Amniotic epithelial cell (primary cell): ENCODE data around the gene PRPF38A.

Source experiments
- DNase-seq: peaks from one replicate; pipeline ENCODE4 v3.0.0-alpha.2; 2010; ENCODE audit warnings: low read depth

The PRPF38A gene, protein sequence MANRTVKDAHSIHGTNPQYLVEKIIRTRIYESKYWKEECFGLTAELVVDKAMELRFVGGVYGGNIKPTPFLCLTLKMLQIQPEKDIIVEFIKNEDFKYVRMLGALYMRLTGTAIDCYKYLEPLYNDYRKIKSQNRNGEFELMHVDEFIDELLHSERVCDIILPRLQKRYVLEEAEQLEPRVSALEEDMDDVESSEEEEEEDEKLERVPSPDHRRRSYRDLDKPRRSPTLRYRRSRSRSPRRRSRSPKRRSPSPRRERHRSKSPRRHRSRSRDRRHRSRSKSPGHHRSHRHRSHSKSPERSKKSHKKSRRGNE

GRCh38 chr1:52404116-52404974 lies at the start of gene PRPF38A, which contains the start of gene ORC1:
Gene PRPF38A, plus strand, starts transcription at chr1:52404602. Its CDS starts 148 bp downstream, at chr1:52404750.
Gene ORC1, minus strand, starts transcription at chr1:52404423. Its CDS starts 2,200 bp downstream, at chr1:52402223.
- DNase-seq, result peak; percentile 95

- DNase-seq, result no peak
Observed at GRCh38 chr1:52355436-52355835, 49.0 kb upstream of the PRPF38A start.

DNA sequence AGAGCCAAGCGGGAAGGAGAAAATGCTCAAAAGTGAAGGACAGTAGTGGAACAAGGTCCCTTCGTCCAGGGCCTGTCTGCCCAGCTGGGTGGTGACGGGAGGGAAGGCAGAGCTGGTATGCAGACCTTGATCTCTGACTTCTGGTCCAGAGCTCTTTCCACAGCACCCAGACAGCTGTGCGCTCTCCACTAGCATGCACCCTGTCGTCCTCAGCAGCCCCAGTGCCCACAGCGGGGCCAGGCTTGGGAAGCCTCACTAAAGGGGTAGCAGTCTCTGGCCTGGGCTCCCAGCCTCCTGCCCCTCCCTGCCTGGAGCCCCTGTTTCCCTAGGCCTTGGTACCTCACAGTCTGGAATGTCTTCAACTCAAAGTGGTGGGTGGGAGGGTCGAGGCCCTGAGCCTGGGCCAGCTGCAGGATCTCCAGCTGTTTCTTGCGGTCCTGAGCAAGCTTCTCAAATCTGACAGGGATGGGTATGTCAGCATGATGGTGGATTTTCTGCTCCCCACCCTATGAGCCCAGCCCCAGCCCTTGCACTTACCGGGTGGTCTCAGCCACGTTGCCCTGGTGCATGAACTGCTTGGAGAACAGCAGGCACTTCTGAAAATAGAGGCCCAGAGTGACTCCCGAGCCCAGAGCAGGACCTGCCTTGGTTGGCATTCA lies 48.4 kb upstream of the PRPF38A start:
- no peak for DNase-seq

DNA sequence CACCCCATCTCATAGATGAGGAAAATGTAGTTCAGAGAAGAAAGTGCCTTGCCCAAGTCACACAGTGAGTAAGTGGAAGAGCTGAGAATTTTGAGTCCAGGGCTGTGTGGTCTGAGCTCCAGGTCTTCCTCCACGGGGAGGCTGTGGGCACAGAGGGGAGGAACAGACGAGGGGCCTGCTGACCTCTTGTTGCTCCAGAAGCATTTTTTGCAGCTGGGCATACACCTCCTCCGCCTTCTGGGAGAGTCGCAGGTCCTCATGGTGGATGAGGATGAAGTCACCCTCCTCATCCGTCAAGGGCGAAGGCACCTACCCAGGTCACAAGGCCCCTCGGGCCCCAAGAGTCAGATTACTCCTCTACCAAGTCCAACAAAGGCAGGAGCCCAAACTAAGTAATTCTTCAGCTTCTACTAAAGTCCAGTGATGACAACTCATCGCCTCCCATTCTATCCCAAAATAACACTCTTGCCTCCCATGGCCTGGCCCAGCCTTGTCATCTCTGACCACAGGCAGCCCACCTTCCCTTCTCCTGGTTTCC lies 47.5 kb upstream of the PRPF38A start:
- no peak for DNase-seq

GRCh38 chr1:52357397-52357796 lies 47.0 kb upstream of the PRPF38A start:
- no peak for DNase-seq

- DNase-seq, result no peak
Observed at GRCh38 chr1:52358851-52359497, 45.4 kb upstream of the PRPF38A start.

DNA sequence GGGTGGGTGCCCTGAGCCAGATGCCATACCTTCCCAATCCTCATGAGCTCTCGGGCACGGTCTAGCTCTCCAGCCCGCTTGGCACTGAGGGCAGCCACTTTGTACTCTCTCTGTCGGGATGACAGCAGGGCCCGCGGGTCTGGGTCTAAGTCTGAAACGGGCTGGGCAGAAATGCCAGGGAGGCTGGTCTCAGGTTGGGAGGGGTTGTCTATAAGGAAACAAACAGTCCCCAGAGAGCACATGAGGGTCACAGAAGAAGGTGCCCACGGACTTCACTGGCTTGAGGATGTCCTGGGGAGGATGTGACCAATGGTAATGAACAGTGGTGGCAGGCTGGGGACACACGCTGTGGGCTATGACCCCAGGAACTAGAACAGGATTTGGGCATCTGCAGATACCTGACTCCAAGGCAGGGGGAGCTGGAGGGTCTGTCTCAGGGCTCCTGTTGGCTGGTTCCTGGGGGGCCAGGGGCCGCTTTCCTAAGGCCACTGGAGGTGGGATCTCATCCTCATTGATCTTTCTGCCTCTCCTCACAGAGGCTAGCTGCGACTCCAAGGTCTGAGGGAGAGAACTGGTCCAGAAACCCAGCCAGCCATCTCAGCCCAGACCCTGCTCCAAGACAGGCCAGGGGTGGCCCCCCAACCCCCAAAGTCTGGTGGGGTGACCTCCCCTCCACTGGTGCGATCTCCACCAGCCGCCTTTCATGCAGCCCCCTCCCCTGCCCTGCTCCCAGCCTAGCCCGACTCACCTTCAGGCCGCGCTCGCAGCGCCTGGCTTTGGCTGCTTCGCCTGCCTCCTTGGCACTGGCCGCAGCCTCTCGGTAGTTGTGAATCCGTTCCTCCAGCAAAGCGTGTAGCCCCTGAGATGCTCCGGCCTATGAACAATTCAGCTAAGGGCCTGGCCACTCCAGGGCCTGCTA lies 44.5 kb upstream of the PRPF38A start:
- no peak for DNase-seq

DNA sequence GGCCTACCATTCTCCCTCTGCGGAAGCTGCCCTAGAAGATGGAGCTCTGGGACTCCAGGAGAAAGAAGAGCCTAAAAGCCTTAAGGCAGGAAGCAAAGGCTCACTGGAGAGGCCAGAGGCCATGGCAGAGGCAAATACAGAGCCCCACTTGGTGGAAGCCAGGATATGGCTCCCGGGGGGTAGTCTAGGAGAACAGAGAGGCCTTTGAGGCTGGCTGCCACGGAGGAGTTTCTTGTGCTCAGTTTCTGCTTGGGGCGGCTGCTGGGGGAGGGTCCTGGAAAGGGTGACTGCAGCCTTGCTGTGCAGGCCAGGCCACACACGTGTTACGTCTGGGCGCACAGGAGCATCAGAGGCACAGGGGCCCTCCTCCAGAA lies 43.8 kb upstream of the PRPF38A start:
- DNase-seq, result no peak

DNA sequence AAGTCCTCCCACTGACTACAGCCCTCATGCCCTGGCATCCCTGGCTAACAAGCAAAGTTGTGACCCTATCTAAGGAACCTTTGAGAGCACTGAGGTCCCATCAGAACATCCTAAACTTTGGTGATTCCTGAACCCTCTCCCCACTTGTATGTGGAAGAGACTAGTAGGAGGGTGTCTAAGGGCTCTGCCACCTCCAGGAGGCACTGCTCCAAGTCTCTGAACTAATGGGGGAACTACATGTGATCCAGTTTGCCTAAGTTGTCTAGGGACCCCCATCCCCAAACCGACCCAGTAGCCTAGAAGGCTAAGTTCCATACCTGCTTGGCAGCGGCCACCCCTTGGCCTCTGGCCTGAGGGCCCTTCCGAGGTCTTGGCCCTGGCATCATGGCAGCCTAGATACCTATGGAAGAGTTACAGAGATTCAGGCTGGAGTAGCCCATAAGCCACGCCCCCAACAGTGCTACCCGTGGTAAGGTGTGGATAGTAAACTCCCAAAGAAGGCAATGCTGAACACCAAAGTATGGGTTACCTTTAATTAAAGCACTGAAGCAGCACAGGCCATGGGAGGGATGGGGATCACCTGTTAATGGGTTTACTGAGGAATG lies 40.1 kb upstream of the PRPF38A start:
- no peak for DNase-seq

GRCh38 chr1:52365071-52365745 lies 39.2 kb upstream of the PRPF38A start:
- peak; percentile 68 for DNase-seq

DNA sequence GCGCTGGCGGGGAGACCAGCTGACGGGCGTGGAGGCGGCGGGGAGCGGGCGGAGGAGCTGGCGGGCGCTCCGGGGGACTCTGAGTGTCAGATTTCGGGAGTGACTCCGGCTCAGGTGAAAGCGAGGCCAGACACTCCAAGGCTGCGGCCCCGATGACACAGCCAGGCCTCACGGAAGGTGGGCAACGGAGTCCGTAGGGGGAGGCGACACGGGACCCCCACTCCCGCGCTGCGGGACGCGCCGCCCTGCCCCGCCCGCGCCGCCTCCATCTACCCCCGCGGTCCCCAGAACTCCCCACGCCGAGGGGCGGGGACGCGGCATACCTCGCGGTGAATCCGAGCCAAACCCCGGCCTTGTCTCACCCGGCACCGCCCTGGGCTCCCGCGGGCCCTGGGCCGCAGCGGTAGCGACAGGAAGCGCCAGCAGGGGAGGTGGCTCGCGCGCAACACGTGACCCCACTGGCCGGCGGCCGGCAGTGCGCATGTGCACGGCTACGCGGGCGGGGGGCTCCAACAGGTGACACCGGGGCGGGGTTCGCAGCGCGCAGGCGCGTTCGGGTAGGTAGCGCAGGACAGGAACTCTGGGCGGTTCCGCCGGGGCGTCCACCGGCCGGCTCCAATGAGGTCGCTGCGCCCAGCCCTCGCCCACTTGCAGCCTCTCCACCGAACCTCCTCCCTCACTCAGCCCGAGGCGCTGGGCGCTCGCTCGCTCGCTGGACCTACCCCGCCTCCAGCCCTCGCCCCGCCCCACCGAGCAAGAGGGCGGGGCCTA lies 38.5 kb upstream of the PRPF38A start, which contains the start of gene CC2D1B:
CC2D1B (minus strand) TSS at position 460 of the 771 bp plus-strand sequence. CDS start 1,585 bp downstream, outside the sequence.
- DNase-seq, result peak; percentile 96

GRCh38 chr1:52366517-52366827 lies 37.9 kb upstream of the PRPF38A start:
- DNase-seq, result no peak

DNA sequence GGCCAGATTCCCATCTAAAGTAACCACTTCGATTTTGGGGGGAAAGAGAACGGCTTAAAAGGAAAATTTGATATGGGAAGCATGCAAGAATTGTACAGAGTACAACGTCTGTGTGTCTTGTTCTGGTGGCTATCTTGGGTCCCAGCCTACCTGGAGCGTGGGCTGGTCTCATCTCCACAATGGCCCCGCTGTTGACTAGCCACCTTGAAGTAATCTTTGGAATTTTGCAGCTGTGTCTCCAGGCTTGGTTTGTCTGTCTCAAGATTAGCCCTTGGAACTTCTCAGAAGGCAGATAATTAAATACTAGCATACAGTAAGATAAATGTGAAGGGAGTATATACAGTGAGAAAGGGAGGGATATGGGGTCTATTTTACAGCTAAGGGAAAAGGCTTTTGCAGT lies 37.1 kb upstream of the PRPF38A start:
- DNase-seq, result no peak

DNA sequence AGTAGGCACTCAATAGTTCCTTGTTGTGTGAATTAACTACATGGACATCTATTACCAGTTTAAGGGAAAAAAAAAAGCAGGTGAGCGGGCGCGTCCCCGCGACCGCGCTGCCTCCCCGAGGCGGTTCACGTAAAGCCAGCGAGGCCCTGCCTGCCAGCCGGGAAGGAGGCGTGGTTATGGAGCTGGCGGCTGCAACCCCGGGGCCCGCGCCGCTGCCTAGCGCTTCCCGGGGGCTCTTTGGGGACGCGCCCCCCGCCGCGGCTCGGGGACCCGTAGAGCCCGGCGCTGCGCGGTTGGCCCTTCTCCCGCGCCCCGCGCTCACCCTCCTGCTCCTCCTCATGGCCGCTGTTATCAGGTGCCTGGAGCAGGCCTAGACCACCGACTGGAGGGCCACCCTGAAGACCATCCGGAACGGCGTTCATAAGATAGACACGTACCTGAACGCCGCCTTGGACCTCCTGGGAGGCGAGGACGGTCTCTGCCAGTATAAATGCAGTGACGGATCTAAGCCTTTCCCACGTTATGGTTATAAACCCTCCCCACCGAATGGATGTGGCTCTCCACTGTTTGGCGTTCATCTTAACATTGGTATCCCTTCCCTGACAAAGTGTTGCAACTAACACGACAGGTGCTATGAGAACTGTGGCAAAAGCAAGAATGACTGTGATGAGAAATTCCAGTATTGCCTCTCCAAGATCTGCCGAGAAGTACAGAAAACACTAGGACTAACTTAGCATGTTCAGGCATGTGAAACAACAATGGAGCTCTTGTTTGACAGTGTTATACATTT lies 35.8 kb upstream of the PRPF38A start:
- DNase-seq, result peak; percentile 26

DNA sequence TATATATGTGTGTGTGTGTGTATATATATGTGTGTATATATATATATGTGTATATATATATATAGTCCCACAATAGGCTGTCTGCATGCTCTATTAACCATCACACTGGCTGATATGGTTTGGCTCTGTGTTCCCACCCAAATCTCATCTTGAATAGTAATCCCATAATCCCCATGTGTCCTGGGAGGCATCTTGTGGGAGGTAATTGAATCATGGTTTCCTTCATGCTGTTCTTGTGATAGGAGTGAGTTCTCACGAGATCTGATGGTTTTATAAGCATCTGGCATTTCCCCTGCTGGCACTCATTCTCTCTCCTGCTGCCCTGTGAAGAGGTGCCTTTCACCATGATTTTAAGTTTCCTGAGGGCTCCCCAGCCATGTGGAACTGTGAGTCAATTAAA lies 34.6 kb upstream of the PRPF38A start:
- peak; percentile 25 for DNase-seq

GRCh38 chr1:52385376-52385775 lies 19.0 kb upstream of the PRPF38A start:
- no peak for DNase-seq

GRCh38 chr1:52386458-52386857 lies 17.9 kb upstream of the PRPF38A start:
- DNase-seq, result no peak

GRCh38 chr1:52393174-52393573 lies 11.2 kb upstream of the PRPF38A start:
- no peak for DNase-seq
